ENCODE data around the gene ZDHHC7.
A peak's percentile ranks its signal among the peaks of the same experiment; 100 is the strongest.
"Not testable (repeated sequence)": the region's sequence is repeated elsewhere in the genome, so short reads cannot be mapped to it uniquely, and the experiment has no call there.

Gene ZDHHC7, protein sequence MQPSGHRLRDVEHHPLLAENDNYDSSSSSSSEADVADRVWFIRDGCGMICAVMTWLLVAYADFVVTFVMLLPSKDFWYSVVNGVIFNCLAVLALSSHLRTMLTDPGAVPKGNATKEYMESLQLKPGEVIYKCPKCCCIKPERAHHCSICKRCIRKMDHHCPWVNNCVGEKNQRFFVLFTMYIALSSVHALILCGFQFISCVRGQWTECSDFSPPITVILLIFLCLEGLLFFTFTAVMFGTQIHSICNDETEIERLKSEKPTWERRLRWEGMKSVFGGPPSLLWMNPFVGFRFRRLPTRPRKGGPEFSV

DNA sequence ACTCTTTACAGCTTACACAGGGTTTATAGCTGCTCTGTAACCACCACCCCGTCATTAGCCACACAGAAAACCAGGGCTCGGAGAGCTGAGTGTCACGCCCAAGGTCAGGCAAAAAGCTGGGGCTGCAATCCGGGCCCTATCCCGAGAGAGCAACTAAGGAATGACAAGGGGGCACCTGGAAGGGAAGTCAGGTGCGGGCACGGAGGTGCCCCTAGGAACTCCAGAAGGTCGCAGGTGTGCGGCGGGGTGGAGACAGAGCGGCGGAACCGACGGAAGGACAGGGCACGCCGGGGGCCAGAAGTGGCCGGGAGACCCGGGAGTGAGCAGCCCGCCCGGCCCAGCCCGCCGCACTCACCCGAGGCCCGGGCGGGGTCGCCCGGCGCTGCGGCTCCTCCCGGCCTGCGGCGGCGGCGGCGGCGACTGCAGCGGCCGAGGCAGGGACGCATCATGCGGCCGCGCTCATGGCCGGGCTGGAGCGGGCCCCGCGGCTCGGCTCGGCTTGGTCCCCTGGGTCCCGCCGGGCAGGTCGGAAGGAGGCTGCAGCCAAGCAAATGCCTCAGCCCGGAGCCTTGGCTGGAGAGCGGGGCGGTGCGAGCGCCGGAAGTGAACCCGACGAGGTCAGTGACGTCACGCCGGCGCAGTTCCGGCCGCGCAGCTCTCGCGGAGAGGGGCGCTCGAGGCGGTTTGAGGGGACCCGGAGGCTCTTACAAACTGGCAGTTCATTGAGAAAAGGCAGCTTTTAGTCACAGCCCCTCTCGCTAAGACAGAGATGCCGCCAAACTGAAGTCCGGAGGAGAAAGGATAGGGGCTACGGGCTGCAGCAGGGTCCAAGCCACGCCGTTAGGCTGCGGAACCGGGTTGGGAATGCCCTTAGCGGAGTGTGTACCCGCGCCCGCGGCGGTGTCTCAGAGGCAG is at the start of gene ZDHHC7:
Gene ZDHHC7, minus strand, starts transcription at position 605 of the 915 bp plus-strand sequence. CDS start 20,917 bp downstream, outside the sequence.
- DNase-seq (ENCODE audit: low read depth): peak; percentile 75

DNA sequence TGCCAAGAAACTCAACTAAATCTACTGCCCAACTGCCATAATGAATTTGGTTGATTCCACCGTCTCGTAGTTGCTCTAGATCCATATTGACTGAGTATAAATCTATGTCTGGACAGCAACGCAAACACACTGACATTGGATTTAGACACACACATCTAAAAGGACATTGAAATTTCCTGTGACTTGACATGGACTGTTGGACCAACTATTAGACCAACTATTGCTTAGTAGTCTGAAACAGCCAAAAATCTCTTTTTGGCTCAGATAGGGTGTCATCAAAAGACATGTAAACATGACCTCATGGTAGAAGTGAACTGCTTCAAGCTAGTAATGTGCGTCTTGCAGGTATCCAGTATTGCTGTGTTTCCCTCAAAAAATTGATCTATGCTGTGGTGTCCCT is 47.6 kb upstream of the ZDHHC7 start:
- no peak for DNase-seq (ENCODE audit: low read depth)

DNA sequence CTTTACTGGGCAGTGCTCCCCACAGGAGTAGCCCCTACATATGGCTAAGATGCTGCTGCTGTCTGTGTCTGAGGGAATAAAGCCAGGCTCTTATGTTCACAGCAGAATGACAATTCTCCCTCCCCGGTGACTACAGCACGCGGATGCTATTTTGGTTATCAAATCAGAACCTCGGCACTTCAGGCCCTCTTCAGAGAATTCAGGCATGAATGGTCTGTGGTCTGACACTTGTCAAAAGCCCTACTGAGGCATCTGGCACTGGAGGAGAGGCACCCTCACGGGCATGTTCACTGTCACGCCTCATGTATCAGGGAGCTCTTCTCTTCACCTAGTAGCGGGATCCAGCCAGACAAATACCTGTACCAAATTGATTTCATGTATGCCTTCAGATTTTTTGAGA is 46.6 kb upstream of the ZDHHC7 start:
- DNase-seq (ENCODE audit: low read depth): no peak

DNA sequence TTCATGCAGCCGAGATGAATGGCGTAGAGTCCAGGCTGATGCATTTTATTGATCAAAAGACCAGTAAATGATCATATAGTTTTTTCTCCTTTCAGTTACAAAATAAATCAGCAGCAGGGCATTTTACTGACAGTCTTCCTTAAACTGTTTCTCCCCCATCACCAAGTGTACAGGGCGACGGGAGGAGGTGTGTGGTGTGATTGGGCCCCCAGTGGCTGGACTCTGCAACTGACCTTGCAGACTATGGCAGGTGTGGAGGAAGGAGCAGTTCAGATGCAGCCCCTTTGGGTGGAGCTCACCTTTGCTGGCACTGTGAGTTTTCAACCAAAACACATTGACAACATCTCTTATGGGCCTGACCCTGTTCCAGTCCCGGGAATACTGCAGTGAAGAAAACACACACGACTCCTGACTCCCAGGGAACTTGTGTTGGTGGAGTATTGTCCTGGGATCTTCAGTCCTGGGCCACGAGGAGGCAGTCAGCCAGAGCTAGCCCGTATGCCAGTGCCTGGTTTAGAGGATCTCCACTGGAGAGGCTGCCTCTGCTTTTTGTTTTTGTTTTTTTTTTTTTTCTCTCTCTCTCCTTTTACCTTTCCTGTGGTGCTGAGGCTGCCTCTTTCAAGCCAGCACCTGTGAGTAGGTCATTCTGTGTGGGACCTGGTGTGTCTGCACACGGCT is 46.0 kb upstream of the ZDHHC7 start:
- DNase-seq (ENCODE audit: low read depth): no peak

DNA sequence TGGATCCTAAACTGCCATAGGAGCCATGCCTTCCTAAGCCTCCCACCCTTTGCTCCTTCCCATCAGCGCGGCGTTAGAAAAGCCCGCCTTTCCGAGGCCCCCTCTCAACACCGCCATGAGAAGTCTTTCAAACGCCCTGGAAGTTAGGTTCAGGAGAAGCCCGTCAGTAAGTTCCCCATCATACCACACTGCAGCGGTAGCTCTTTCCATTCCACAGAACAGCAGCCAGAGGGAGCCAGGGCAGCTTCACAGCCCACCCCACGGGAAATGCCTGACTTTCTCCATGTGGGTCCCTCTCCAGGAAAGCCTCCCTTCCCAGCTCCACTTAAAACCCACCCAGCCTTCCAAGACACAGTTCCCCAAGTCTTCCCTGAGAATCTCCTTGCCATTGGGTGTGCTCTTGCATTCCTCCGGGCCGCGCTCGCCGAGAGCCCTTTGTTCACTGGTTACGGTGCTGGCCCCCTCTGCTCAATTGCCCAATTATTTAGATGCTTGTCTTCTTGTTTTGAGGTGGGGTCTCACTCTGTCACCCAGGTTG is 44.9 kb upstream of the ZDHHC7 start:
- no peak for DNase-seq (ENCODE audit: low read depth)

DNA sequence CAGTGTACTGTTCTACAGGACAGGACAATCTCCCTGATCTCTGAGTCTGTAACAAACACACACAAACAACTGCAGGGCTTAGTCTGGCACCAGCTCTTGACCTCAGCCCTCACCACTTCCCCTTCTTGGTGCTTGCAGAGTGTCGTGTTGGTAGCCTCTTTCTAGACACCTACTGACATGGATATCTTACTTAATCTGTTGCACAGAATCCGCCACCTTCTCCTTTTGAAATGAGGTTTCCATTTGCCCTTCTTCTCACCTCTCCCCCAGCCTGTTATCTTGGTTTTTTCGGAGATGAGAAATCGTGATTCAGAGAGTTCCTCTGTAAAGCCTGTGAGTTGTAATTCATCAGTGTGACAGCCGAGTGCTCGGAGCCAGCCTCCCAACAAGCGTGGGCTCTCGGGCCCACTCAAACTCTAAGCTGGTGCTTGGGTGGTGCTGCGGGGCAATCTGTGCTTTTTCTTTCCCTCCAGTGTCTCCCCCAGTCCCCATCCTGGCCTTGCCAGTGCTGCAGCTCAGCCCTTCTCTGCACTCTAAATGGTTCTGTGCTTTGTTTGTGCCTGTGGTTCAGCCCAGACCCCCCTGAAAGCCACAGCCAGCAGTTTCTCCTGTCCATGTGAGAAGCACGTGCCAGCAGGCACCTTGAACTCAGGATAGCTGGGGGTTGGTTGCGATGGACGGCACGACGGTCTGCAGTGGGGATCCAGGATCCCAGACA is 44.3 kb upstream of the ZDHHC7 start:
- DNase-seq (ENCODE audit: low read depth): peak; percentile 67

DNA sequence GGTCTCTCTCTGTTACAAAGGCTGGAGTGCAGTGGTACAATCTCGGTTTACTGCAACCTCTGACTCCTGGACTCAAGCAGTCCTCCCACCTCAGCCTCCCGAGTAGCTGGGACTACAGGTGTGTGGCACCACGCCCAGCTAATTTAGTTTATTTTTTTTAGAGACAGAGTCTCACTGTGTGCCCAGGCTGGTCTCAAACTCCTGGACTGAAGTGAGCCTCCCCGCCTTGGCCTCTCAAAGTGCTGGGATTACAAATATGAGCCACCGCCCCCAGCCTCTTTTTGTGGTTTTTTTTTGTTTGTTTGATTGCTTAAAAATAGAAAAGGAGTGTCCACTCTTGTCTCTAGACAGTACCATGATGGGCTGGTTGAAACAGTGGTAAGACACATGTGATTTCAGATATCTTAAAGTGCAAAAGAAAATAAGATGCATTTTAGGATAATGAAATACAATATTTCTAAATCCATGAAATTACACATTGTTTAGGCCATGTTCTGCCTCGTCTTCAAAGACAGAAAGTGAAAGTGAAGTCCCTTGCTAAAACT is 43.7 kb upstream of the ZDHHC7 start:
- no peak for DNase-seq (ENCODE audit: low read depth)

DNA sequence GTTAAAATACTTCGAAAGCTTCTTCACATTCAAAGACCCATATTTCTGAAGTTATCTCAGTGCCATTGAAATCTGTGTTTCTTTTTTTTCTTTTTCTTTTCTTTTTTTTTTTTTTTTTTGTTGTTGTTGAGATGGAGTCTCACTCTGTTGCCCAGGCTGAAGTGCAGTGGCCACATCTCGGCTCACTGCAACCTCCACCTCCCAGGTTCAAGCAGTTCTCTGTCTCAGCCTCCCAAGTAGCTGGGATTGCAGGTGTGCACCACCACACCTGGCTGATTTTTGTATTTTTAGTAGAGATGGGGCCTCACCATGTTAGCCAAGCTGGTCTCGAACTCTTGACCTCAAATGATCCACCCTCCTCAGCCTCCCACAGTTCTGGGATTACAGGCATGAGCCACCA is 43.0 kb upstream of the ZDHHC7 start:
- not testable (repeated sequence) for DNase-seq (ENCODE audit: low read depth)

DNA sequence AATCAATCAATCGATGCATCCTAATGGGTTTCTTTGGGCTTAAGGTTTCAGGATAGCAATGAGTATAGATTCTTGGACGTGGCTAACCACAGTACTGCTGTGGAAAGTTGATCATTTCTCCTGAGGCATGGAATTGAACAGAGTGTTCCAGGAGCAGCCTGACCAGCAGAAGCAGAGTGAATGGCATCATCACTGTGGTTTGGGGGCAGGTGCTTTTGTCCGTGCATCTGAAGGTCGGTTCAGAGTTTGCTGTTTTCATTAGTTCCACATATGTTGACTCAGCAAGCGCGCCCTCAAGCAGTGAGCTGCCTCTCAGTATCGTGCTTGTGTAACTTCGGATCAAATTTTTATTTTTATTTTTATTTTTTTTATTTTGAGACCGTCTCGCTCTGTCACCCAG is 41.2 kb upstream of the ZDHHC7 start:
- no peak for DNase-seq (ENCODE audit: low read depth)

DNA sequence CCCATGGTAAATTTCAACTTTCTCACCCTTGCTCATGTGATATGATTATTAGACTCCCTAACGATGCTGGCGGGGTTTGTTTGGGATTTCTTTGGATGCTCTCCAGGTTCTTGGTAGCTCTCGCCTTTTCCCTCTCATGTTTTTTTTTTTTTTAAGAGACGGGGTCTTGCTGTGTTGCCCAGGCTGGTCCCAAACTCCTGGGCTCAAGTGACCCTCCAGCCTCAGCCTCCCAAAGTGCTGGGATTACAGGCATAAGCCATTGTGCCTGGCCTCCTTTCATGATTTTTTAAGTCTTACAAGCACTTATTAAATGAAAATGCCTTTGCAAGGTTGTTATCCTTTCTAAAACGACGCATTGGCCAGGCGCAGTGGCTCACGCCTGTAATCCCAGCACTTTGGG is 40.3 kb upstream of the ZDHHC7 start:
- no peak for DNase-seq (ENCODE audit: low read depth)

DNA sequence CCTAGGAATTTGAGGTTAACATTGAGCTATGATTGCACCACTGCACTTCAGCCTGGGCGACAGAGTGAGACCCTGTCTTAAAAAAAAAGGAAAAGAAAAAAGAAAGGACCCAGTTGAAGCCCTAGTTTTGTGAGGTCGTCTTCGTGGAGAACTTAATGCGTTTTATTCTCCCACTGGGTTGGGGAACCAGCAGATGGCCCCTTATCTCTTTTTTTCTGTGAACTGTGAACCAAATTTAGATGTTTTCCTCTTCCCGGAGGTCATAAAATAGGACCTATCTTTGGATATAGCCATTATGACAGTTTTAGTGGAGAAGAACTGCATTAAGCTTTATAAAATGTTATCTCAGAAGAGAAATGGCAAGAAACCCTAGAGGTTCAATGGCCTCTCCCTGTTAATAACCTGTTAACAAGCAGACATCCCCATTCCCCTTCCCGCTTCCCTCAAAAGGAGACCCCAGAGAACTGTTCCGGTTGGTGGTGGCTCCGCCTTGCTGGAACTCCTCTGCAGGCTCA is 39.8 kb upstream of the ZDHHC7 start:
- DNase-seq (ENCODE audit: low read depth): no peak

DNA sequence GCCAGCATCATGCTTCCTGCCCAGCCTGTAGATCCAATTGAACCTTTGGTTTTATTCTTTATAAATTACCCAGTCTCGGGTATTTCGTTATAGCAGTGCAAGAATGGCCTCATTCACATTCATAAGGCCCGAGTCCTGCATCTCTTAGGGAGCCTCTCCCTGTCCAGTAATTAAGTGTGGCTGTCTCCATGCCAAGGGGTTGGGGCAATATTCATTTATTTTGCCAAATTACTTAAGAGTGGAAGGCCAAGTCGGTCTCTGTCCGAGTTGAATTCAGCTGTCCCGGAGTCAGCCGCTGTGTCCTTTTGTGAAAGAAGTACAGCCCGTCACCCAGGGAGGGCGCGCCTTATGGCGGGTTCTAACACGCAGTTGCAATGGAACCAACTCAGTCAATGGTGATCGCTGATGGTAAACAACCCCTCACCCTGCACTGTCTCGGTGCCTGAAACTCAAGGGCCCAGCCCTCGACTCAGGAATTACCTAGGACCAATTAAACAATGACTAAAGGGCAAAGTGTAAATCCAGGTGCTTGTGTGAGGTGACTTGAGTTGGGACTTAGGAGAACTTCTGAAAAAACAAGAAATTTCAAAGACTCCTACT is 38.5 kb upstream of the ZDHHC7 start:
- no peak for DNase-seq (ENCODE audit: low read depth)

DNA sequence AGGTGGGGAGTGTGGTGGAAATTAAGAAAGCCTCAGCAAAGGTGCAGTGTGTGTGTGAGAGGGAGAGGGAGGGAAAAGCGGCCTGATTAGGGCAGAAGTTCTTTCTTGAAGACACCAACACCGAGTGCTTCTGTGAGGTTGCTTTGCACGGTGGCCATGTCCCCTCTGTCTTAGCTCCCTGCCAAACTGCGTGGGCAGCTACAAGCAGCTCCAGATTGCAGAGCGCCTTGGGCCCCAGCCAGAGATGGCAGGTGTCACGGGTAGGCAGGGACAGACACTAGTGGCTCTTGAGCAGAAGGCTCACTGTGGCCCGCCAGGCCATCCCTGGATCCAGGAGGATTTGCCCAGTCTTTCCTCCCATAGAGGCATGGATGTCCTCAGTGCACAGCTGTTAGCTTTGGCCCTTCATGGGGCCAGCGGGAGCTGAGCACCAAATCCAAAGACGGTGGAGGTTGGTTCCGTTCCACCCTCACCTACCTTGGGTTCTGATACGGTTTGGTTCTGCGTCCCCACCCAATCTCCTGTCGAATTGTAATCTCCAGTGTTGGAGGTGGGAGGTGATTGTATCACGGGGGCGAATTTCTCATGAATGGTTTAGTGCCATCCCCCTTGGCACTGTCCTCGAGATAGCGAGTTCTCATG is 37.7 kb upstream of the ZDHHC7 start:
- DNase-seq (ENCODE audit: low read depth): no peak

DNA sequence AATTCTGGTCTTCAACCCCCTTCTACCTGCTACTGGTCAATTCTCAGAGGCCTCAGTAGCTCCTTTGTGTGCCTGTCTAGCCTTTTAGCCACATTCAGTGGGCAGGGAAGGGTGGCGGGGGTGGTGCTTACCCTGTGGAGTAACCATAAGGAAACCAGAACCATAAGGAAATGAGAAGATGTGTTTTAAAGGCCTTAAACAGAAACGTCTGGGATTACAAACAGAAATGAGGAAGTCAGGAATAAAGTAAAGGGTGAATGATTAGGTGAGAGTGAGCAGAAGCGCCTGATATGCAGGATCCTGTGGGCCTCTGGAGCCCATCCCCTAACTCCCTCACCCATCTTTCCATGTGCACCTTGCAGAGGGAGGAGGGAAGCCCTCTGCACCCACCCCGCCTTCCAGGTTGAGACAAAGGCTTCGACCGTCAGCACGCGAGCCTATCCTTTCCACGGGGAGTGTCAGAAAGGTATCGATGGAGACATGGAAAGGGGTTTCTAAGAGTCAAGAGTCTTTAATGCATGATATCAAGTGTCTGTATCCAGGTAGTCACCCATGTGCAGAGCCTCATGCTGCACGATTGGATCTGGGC is 36.6 kb upstream of the ZDHHC7 start:
- DNase-seq (ENCODE audit: low read depth): no peak

DNA sequence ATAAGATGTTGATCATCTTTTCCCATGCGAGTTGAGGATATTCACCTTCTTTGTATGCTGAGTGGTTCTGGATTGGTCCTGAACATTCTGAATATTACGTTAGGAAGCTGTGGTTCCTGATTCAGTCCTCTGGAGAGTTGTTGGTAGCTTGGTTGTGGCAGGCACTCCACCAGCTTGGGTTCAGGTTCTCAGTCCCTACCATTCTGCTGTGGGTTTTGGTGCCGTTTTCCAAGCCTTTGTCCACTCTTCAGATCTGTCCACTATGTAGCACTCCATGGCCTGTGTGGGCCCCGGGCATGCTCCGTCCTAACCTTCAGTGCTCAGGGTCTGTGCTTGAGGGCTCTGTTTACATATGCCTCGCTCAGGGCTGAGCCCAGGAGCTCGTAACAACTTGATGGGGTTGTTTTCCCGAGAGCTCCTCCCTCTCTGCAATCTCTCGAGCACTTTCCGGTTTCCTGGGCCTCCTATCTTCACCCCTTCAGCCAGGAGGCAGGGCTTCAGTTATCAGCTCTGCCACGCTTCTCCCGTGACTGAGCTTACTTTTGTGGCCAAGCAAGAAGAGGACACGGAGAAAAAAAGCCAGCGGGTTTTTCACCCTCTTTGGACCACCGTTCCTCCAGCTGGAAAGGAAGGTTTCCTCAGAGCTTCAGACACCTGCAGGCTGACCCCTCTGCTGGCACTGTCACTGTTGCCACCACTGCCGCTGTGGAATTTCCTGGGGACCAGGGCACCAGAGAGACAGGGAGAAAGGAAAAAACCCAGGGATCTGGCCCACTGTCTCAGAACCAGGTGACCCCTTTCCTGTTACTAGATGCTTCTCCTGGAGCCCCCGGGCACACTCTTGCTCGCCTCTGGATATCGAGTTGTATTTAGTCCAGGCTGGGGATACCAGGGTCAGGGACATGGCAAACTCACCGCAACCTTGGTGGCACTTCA is 35.9 kb upstream of the ZDHHC7 start:
- no peak for DNase-seq (ENCODE audit: low read depth)

DNA sequence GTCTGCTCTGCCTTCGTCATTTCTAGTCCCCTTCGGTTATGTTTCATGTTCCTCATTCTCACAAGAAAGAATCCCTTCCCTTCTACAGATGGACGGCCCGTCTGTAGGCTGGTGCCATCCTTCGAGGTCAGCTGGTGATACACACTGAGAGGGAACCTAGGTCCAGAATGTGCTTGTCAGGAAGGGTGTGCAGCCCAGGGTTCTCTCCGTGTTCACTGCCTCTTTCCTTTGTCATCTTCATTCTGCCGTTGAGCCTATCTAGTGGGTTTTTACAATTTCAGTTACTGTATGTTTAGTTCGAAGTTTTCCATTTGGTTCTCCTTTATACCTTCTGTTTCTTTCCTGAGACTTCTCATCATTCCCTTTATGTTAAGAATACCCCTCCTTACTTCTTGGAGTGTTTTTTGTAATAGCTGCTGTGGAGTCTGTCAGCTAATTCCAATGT is 35.2 kb upstream of the ZDHHC7 start:
- DNase-seq (ENCODE audit: low read depth): no peak

DNA sequence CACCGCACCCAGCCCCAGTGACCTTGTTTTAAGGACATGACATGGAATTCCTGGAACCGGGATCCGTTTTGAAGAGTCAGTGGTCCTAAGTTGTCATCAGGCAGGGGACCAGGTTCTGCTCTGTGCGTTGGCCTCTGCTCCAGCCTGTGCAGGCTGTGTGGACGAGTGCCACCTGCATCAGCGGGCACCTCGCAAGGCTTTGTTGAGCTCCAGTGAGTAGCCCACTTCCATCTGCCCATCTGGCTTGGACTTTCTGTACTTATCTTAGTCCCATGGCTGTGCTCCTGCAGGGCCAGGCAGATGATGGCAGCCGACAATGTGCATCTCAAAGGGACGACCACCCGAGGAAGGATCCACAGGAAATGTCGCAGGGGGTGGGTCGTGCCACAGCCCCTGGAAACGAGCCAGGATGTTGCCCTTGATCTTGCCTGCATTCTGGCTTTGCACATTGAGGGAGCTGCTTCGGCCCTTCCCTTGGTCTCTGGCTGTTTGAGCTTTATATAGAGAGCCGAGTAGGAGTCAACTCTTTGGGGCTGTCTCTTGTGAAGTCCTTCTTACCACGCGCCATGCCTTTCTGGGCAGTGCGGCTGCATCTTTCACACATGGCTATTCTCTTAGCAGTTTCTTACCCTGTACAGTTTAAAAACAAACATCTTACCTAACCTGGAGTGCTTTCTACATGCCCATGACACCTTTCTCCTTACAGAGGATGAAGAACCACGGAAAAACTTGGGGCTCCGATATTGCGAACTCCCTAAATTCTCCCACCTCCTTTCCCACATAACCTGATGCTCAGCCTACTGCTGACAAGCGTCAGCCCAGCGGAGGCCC is 34.5 kb upstream of the ZDHHC7 start:
- no peak for DNase-seq (ENCODE audit: low read depth)

DNA sequence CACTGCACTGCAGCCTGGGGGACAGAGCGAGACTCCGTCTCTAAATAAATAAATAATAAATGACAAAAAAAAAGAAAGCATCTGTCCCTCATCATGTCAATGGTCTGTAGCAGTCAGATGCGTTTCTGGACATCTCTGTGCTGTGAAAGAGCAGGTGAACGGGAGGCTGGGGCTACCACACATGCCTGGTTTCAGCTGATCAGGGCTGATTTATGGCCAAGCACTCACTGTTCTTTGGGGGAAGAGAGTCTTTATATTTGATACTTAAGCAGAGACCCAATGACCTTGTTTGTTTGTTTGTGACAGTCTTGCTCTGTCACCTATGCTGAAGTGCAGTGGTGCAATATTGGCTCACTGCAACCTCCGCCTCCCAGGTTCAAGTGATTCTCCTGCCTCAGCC is 33.7 kb upstream of the ZDHHC7 start:
- no peak for DNase-seq (ENCODE audit: low read depth)
